SK-N-DZ (cell line): ENCODE measurements around the gene SHKBP1. TPM values are rescaled to one million over a fixed set of nuclear protein-coding genes. Genes with fewer than 3 reads are reported as not detected.
A peak's percentile ranks its signal among the peaks of the same experiment; 100 is the strongest.
"Not testable (repeated sequence)": the region's sequence is repeated elsewhere in the genome, so short reads cannot be mapped to it uniquely, and the experiment has no call there.

ENCODE experiments used
- DNase-seq: peaks from one replicate; pipeline ENCODE4 v3.0.0-alpha.2; 2015; ENCODE audit warnings: low spot score
- polyA plus RNA-seq, 2 experiments: library from polyadenylated mRNA; depleted of rRNA; stranded (reverse); fragments of >200 nt; gene quantifications; 2 replicates each; pipeline ENCODE4 v1.2.3, GENCODE V29; 2014

Gene SHKBP1, protein sequence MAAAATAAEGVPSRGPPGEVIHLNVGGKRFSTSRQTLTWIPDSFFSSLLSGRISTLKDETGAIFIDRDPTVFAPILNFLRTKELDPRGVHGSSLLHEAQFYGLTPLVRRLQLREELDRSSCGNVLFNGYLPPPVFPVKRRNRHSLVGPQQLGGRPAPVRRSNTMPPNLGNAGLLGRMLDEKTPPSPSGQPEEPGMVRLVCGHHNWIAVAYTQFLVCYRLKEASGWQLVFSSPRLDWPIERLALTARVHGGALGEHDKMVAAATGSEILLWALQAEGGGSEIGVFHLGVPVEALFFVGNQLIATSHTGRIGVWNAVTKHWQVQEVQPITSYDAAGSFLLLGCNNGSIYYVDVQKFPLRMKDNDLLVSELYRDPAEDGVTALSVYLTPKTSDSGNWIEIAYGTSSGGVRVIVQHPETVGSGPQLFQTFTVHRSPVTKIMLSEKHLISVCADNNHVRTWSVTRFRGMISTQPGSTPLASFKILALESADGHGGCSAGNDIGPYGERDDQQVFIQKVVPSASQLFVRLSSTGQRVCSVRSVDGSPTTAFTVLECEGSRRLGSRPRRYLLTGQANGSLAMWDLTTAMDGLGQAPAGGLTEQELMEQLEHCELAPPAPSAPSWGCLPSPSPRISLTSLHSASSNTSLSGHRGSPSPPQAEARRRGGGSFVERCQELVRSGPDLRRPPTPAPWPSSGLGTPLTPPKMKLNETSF
- 58.1 and 70.1 TPM in 2 replicates for polyA plus RNA-seq (2014; cell fraction: cytosol; rRNA removed)
- polyA plus RNA-seq (2014; cell fraction: nucleus; rRNA removed): 75.2 and 81.7 TPM in 2 replicates

DNA sequence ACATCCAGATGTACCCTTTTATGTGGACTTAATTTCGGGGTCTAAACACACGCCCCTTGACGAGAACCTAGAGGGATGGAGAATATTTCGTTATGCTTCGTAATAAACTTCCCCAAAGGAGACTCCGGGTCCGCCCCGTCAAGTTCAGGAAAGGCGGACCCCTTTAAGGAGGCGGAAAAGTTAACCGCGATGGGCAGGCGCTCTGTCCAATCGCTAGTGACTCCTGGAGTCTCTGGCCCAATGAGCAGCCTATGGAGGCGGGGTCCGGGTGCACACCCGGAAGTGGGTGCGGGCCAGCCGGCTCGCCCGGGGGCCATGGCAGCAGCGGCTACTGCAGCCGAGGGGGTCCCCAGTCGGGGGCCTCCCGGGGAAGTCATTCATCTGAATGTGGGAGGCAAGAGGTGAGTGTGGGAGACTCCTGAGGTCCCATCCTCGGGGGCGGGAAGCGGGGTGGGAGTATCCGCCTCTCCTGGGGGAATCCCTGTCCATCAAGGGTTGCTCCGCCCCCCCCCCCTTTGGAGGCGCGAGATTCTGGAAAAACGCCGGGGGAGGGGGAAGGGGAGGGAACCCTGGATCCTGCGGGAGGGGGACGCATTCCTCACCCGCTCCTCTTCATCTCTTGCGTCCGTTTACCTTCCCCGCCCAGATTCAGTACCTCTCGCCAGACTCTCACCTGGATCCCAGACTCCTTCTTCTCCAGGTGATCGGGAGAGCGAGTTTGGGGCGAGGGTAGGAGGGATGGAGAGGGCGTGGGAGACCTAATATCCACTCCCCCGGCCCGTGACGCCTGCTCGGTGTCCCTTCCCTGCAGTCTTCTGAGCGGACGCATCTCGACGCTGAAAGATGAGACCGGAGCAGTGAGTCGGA is at the start of gene SHKBP1:
Gene SHKBP1 (plus strand): TSS at position 289 of the 867 bp plus-strand sequence. CDS start 27 bp downstream, at position 316.
- peak; percentile 93 for DNase-seq

DNA sequence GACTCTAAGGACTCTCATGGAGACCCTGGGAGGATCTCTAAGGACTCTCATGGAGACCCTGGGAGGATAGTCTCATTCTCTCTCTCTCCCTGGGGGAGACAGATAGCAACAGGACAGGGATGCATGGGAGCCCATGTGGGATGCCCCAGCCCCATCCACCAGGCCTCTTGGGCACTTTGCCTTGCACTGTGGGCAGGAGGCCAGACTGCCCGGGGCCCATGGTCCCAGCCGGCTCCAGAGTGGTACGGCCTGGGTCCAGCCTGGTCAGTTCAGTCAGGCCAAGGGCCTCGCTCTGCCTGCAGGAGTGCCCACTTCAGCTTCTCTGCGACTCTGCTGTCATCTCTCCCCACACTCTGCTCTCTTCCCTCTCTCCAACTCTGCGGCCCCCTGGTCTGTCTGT is 48.6 kb upstream of the SHKBP1 start:
- no peak for DNase-seq

DNA sequence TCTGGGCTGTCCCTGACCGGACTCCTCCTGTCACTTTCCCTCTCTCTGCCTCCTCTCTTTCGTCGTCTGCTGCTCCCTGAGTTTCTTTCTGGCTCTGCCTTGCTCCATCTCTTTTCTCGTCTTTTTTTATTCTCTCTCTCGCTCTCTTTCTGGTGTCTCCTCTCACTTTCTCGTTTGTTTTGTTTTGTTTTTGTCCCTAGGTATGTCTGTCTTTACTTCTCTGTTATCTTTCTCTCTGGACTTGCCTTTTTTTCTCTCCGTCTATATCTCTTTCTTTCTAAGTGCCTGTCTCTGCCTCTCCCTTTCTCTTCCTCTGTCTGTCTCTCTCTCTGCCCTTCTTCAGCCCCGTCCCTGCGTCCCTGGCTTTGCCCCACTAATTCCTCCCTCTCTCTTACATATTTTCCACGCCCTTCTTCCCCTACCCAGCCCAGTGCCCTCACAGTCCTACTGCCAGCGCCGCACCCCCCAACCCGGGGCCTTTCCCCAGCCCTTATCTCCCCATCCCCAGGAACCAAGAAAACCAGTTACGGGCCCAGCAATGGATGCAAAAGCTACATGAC is 48.1 kb upstream of the SHKBP1 start:
- no peak for DNase-seq

DNA sequence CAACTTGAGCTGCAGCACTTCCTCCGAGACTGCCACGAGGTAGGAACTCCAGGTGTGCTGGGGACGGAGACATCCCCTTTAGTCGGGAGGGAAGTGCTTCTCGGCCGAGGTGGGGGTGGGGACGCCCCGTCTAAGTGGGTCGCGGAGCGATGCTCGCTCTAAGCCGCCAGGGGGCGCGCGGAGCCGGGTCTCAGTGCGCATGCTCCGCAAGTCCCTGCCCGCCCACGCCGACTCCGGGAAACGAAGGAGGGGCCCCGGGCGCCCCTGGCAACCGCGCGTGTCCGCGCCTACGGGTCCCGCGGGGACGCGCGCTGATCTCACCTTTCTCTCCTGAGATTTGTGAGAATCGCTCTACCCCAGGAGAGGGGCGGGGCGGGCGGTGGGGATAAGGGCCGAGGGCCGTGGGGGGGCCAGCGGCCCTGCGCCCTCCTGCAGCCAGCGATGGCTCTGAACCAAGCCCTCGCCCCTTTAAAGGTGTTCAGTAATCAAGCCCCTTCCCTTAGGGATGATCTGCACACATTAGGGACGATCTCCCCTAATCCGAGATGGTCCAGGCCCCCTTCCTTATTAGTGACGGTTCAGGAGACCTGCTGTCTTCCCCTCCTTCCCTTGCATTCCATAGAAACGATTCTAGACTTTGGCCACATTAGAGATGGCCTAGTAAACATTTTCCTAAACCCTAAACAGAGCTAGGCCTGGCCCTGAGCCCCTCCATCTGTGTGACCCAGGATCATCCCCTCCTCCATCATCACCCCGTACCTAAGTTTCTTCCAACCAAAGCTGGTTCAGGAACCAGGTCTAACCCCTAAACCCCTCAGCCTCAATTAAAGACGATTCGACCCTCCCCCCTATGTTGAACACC is 47.3 kb upstream of the SHKBP1 start:
- DNase-seq: peak; percentile 82

DNA sequence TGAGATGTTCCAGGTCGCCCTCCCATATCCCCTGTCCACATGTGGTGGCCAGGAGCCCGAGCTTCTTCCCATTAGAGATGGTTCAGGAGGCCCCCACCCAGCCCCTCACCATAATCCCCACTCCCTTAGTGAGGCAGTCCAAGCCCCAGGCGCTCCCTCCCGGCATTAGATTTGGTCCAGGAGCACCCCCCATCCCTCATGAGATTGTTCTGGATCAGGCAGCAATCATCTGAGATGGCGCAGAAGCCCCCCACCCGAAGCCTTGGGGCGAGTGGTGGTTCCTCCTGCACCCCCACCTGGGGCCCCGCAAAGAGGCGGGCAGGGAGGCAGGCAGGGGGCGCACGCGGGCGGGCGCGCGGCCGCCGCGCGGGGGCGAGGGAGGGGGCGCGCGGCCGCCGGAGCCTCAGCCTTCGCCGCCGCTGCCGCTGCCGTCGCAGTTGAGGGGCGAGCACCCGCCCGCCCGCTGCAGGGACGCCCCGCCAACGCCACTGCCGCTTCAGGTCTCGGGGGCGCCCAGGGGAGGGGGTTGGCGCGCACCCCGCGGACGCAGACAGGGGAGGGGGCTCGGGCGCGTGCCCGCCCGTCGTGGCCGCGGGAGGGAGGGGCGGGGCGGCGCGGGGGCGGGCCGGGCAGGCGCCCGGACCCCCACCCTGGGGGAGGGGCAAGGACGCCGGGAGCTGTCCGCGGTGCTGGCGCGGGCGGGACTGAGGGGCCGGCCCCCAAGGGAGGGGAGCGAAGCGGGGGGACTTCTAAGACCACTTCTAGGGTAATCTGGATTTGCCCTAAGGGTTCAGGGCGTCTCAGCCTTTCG is 46.4 kb upstream of the SHKBP1 start:
- DNase-seq: peak; percentile 26

DNA sequence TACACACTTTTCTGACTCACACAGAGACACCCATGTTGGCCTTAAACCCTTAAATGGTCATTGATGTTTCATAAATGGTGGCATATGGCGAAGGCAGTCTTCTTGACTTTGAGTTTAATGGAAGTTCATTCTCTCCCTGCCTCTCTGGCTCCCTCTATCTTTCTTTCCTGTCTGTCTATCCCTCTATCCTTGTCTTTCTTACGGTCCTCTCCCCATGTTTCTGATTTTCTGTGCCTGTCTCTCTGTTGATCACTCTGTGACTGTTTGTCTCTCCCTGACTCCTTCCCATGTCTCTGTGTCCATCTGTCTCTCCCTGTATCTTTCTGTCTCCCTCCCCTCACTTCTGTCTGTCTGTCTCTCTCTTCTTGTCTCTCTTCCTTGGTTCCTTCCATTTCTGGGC is 43.2 kb upstream of the SHKBP1 start:
- no peak for DNase-seq

DNA sequence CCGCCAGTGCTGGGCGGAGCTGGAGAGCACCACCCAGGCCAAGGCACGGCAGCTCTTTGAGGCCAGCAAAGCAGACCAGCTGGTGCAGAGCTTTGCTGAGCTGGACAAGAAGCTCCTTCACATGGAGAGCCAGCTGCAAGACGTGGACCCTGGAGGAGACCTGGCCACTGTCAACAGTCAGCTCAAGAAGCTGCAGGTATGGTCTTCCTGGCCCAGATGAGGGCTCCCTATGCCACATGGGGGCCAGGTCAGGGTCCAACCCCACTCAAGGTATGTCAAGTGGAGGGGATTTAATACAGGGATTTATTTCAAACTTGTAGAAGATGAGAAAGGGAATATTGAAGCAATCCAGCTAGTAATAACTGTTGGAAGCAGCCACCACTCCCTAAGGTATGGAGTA is 42.5 kb upstream of the SHKBP1 start:
- DNase-seq: no peak

DNA sequence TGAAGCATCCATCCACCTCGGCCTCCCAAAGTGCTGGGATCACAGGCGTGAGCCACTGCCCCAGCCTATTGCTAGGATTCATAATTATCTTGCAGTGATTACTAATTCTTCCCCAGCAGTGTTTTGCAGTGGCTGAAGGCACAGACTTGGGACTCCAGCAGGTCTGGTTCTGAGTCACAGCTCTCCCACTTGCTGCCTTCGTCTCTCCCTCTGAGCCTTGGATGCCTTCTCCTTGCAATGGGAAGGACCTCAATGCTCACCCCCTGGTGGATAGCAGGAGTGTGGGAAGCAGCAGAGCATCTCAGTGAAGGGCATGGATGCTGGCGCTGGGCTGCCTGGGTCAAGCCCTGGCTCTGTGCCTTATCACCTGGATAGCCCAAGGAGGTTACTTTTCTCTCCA is 37.6 kb upstream of the SHKBP1 start:
- DNase-seq: no peak

DNA sequence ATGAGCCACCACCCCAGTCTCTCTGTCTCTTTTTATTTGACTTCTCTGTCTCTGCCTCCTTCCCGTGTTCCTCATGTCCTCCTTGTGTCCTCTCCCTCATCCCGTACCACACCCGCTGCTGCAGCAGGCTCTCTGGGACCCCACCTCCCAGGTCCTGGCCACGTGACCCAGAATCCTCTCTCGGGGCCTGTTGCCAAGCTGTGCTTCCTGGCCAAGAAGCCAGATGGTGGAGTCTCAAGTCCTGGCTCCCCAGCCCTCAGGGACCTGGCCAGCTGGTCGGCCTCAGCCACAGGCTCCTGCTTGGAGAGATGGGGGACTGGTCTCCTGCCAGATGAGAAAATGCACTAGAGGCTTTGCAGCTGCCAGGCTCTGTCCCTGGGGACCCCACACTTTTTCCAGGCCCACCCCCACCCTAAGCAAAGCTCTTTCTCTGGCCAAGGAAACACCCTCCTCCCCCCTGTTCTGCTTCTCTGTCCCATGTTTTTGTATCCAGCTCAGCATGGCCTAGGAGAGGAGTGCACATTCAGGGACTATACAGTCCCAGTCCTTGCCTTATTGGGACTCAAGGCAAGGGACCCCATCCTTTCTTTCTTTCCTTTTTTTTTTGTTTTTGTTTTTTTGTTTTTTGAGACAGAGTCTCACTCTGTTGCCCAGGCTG is 34.3 kb upstream of the SHKBP1 start:
- peak; percentile 89 for DNase-seq

DNA sequence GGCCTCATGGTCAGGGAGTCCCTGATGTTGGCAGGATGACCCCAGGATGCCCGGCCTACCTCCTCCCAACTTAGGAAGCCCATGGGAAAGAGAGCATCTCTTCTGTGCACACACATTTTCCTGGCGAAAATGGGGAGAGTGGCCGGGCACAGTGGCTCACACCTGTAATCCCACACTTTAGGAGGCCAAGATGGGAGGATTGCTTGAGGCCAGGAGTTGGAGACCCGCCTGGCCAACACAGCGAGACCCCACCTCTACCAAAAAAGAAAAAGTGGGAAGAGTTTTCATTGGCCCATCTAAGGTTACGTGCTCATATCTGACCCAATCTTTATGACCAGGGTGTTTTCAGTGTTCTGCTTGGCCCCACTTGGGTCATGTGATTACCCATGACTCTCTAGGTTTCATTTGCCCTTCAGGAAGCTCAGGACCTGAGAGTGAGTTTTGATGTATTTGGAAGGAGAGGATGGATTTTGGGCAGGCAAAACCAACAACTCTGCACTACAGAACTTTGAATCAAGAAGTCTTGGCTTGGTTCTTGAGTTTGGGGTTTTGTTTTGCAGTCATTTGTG is 33.6 kb upstream of the SHKBP1 start:
- no peak for DNase-seq

DNA sequence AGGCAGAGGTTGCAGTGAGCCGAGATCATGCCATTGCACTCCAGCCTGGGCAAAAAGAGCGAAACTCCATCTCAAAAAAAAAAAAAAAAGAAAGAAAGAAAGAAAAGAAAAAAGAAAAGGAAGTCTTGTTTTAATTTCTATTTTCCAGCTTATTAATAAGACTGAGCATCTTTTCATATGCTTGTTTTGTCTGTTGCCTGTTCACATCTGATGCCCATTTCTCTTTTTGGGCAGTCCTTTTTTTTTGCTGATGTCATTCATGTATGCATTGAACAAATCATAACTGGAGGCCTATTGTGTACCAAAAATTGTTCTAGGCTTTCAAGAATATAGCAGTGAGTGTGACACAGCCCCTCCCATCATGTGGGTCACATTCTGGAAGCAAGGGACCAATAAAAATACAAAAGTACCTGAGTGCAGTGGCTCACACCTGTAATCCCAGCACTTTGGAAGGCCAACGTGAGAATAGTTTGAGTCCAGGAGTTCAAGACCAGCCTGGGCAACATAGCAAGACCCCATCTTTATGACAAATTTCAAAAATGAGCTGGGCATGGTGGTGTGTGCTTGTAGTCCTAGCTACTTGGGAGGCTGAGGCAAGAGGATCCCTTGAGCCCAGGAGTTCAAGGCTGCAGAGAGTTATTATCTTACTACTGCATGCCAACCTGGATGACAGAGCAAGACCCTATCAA is 30.4 kb upstream of the SHKBP1 start:
- not testable (repeated sequence) for DNase-seq

DNA sequence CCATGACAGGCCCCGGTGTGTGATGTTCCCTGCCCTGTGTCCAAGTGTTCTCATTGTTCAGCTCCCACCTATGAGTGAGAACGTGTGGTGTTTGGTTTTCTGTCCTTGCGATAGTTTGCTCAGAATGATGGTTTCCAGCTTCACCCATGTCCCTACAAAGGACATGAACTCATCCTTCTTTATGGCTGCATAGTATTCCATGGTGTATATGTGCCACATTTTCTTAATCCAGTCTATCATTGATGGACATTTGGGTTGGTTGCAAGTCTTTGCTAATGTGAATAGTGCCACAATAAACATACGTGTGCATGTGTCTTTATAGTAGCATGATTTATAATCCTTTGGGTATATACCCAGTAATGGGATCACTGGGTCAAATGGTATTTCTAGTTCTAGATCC is 29.5 kb upstream of the SHKBP1 start:
- not testable (repeated sequence) for DNase-seq

DNA sequence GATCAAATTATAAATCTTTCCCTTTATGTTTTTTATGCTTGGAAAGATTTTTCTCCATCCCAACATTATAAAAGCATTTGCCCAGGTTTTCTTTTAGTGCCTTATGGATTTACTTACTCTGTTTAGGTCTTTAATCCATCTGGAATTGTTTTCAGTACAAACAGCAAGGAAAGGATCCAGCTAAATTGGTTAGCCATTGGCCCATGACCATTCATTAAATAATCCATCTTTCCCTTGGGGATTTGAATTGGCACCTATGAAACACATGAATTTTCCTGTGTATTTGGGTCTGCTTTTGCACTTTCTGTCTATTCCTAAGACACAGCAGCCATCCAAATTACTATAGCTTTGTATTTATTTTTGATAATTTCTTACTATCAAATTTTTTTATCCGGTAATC is 28.8 kb upstream of the SHKBP1 start:
- no peak for DNase-seq

DNA sequence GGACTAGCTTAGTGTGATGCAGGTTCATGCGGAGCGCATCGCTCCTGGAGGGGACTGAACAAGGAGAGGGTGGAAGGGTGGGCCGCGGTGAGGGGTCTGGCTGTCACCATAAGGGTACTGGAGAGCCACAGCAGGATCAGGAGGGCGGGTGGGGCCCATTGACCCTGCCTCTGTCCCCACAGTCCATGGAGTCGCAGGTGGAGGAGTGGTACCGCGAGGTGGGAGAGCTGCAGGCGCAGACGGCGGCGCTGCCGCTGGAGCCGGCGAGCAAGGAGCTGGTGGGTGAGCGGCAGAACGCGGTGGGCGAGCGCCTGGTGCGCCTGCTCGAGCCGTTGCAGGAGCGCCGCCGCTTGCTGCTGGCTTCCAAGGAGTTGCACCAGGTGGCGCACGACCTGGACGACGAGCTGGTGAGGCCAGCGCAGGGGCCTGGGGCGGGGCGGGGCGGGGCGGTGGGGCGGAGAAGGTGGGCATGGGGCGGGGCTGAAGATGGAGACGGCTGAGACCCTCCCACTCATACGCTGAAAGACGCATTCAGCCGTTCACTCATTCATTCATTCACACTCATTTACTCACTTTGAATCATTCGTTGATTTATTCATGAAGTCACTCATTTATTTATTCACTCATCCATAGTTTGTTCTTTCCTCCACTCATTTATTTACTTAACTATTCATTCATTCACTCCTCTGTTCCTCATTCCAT is 27.5 kb upstream of the SHKBP1 start:
- peak; percentile 86 for DNase-seq

DNA sequence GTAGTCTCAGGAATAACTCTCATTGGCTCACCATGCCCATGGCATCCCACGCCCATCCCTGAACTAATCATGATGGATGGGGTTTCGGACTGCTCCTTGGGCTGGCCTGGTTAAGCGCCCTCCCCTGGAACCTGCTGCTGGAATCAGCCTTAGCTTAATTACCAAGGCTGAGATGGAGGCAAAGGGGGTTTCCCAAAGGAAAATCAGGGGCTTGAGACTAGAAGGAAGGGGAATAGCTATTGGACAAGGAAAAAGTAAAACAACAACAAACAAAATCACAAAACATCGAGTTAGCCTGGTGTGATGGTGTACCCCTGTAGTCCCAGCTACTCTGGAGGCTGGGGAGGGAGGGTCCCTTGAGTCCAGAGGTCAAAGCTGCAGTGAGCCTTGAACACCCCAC is 25.7 kb upstream of the SHKBP1 start:
- no peak for DNase-seq

DNA sequence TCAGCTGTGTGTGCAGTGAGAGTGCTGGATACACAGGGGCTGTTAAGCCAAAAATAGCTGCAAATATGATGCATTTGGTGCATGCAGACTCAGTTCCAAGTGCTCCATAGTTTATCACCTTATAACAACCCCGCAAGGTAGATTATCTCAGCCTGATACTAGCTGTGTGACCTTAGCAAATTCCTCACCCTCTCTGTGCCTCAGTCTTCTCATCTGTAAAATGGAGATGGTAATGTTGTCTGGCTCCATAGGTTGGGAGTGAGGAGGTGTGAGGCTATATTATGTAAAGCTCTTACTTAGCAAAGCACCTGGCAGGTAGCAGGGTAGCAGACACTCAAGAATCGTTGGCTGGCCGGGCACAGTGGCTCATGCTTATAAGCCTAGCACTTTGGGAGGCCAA is 23.8 kb upstream of the SHKBP1 start:
- DNase-seq: no peak
